ENCODE data around the gene SORBS2. TPM values are rescaled to one million over a fixed set of nuclear protein-coding genes. Genes with fewer than 3 reads are reported as not detected.

SORBS2 gene
- total RNA-seq, 4 donors from 2014 or later, result 21.5 to 118 (median 29.5) TPM

GRCh38 chr4:185680617-185681016 lies 131.4 kb downstream of the SORBS2 start:
- no peak overlapping the region for H3K27ac ChIP-seq
- DNase-seq, result no peak
- no peaks in the 10 kb centered on the region for H3K4me1 ChIP-seq
- H3K27me3 ChIP-seq, result no peaks in the 10 kb centered on the region
- no peaks in the 10 kb centered on the region for H3K36me3 ChIP-seq
- H3K9me3 ChIP-seq, result no peaks in the 10 kb centered on the region
- no peak for TF ChIP-seq CTCF (IDR thresholded peaks at IDR 0.05)
- TF ChIP-seq POLR2A (IDR thresholded peaks at IDR 0.05), result no peak
- H3K4me3 ChIP-seq, result no peak overlapping the region
- intact Hi-C loops (cut with DNase I; ENCODE audit: low total_unique reads), result no loop called here

- intact Hi-C loops (cut with DNase I; ENCODE audit: low total_unique reads), result no loop called here
- no peak overlapping the region for H3K27ac ChIP-seq
- no peaks in the 10 kb centered on the region for H3K36me3 ChIP-seq
- TF ChIP-seq POLR2A (IDR thresholded peaks at IDR 0.05) (no peak), CTCF (IDR thresholded peaks at IDR 0.05) (no peak)
- H3K27me3 ChIP-seq, result no peaks in the 10 kb centered on the region
- no peaks in the 10 kb centered on the region for H3K9me3 ChIP-seq
- no peak for DNase-seq
- H3K4me3 ChIP-seq, result no peak overlapping the region
- H3K4me1 ChIP-seq, result no peaks in the 10 kb centered on the region
Measured at GRCh38 chr4:185679523-185679922, 132.5 kb downstream of the SORBS2 start.

- TF ChIP-seq POLR2A (IDR thresholded peaks at IDR 0.05) (no peak), CTCF (IDR thresholded peaks at IDR 0.05) (no peak)
- Histone ChIP-seq H3K4me1 (no peaks in the 10 kb centered on the region), H3K4me3 (no peak overlapping the region), H3K9me3 (no peaks in the 10 kb centered on the region), H3K27ac (no peak overlapping the region), H3K27me3 (no peaks in the 10 kb centered on the region), H3K36me3 (no peaks in the 10 kb centered on the region)
- intact Hi-C loops (cut with DNase I; ENCODE audit: low total_unique reads), result no loop called here
- DNase-seq, result no peak
Measured at GRCh38 chr4:185677637-185678314, 134.2 kb downstream of the SORBS2 start.

GRCh38 chr4:185672618-185673017 lies 139.4 kb downstream of the SORBS2 start:
- no peak for DNase-seq
- no peaks in the 10 kb centered on the region for H3K9me3 ChIP-seq
- H3K4me3 ChIP-seq, result no peak overlapping the region
- H3K27ac ChIP-seq, result no peak overlapping the region
- no peaks in the 10 kb centered on the region for H3K4me1 ChIP-seq
- intact Hi-C loops (cut with DNase I; ENCODE audit: low total_unique reads), result no loop called here
- TF ChIP-seq CTCF (IDR thresholded peaks at IDR 0.05) (no peak), POLR2A (IDR thresholded peaks at IDR 0.05) (no peak)
- no peaks in the 10 kb centered on the region for H3K36me3 ChIP-seq
- H3K27me3 ChIP-seq, result no peaks in the 10 kb centered on the region

GRCh38 chr4:185672151-185672550 lies 139.8 kb downstream of the SORBS2 start:
- intact Hi-C loops (cut with DNase I; ENCODE audit: low total_unique reads), result no loop called here
- no peaks in the 10 kb centered on the region for H3K9me3 ChIP-seq
- H3K36me3 ChIP-seq, result no peaks in the 10 kb centered on the region
- no peak for TF ChIP-seq POLR2A (IDR thresholded peaks at IDR 0.05)
- TF ChIP-seq CTCF (IDR thresholded peaks at IDR 0.05), result no peak
- no peak overlapping the region for H3K4me3 ChIP-seq
- no peak overlapping the region for H3K27ac ChIP-seq
- no peaks in the 10 kb centered on the region for H3K4me1 ChIP-seq
- no peaks in the 10 kb centered on the region for H3K27me3 ChIP-seq
- no peak for DNase-seq

All from uterus (tissue), 4 donors.